Vagina (tissue), 2 donors: Measurements from ENCODE around the gene XRCC5.

Source experiments
- CTCF ChIP-seq, 3 experiments: fragments of 450-650 bp in 2 of 3; fragments of 200-600 bp in 1 of 3; sonication (generic) in 1 of 3; IDR thresholded peaks; one replicate each; pipeline ENCODE4 v1.5.1; 2017 to 2019; ENCODE audit warnings: antibody characterized with exemption in 3 of 3, mild to moderate bottlenecking in 2 of 3, moderate library complexity in 2 of 3
- POLR2A ChIP-seq, 2 donors: fragments of 450-650 bp; IDR thresholded peaks; one replicate each; pipeline ENCODE4 v1.6.1; 2017; ENCODE audit warnings: antibody characterized with exemption in 2 of 2, mild to moderate bottlenecking in 2 of 2, moderate library complexity in 2 of 2

GRCh38 chr2:216121255-216121654 lies 12.1 kb downstream of the XRCC5 start:
- TF ChIP-seq CTCF (IDR thresholded peaks at IDR 0.05) (no peak), POLR2A (IDR thresholded peaks at IDR 0.05) (no peak)
